Measurements from ENCODE around the gene GOLGA6L7. TPM values are rescaled to one million over a fixed set of nuclear protein-coding genes. Genes with fewer than 3 reads are reported as not detected.

Gene GOLGA6L7
- total RNA-seq, 2 experiments from 2014 or later = not detected

DNA sequence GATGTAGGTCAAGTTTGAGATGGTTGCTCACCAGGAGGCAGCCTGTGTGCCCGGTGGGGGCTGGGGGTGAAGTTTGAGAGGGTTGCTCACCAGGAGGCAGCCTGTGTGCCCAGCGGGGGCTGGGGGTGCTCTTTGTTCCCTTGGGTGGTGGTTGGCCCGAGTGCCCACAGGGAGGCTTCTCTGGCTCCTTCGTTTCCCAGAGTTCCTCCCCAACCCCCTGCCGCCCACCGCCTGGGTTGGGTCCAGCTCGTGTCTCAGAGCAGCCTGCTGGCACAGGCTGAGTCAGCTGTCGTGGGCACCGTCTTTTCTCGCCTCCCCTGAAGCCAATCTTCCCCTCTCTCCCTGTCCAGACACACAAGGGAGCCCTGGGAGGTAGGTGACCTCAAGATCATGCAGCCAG is 40.5 kb upstream of the GOLGA6L7 start:
- peaks cover 27% of the 10 kb centered on the region for H3K27me3 Mint-ChIP-seq
- ChIA-PET POLR2A (no interaction called here), CTCF (no interaction called here)
- peaks cover 18% of the 10 kb centered on the region for H3K4me1 Mint-ChIP-seq
- H3K27ac Mint-ChIP-seq = no peak overlapping the region
- H3K4me3 Mint-ChIP-seq = no peak overlapping the region
- H3K36me3 Mint-ChIP-seq (ENCODE audit: low read depth) = no peaks in the 10 kb centered on the region
- no peaks in the 10 kb centered on the region for H3K9me3 Mint-ChIP-seq
- DNase-seq = no peak

DNA sequence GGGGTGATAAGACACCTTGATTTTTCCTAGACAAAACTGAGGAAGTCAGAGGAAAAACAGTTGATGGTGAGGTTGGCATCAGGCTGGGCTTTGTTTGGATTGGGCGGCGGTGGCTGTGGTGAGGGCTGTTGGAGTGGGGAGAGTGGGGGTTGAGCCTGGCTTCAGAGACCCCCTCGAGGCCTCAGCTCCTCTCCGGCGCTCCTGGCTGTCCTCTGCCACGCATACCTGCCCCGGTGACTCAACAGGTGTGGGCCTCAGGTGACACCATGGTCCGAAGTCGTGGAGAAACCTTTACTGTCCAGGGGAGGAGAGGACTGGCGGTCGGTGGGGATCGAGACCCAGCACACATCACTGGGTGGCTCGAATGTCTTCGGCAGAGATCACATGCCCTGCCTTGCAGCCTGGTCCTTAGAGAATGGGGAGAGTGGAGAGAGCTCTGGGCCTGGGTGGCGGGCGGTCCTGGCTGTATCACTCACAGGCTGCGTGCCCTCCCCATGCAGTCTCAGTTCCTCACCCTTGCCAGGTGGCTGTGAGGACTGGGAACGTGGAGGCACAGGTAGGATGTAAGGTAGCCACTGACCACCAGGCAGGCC is 40.0 kb upstream of the GOLGA6L7 start:
- POLR2A ChIA-PET = no interaction called here
- H3K4me3 Mint-ChIP-seq = no peak overlapping the region
- CTCF ChIA-PET = no interaction called here
- no peak for DNase-seq
- H3K36me3 Mint-ChIP-seq (ENCODE audit: low read depth) = no peaks in the 10 kb centered on the region
- H3K27me3 Mint-ChIP-seq = peaks cover 27% of the 10 kb centered on the region
- no peaks in the 10 kb centered on the region for H3K9me3 Mint-ChIP-seq
- peaks cover 18% of the 10 kb centered on the region for H3K4me1 Mint-ChIP-seq
- no peak overlapping the region for H3K27ac Mint-ChIP-seq

DNA sequence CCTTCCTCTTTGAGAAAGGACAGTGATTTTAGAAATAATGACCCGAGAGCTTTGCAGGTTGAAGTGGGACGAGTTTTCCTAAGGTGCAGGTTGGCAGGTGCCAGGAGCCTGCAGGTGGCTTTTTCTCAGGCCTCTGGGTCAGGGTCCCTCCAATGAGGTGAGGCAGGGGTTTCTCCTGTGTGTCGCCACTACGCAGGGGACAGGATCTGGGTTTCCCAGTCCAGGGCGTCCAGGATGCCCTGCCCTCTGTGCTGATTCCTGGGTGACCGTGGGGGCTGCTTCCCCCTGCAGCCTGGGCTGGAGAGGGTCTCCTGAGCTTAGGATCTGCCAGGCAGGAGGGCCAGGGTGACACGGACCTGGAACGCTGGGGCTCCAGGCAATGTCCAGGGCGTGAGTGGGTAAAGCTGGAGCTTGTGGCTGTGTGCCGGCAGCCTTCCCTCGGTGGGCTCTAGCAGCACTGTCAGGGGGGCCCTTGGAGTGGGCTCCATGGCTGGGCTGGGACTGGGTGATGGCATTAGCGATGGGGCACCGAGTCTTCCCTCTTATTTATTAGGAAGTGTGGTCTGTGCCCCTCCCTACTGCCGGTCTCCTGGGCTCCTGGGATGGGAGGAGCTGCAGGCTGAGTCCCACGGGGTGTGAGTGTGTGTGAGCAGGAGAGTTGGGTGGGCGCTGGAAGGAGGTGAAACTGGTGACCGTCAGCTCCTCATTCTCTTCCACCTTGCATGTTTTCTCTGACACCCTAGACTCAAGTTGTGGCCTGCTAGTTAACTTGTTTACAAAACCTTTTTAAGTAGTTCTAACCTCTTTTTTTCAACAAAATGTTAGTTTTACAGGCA is 39.1 kb upstream of the GOLGA6L7 start:
- no peak for DNase-seq
- Mint-ChIP-seq H3K9me3 (no peaks in the 10 kb centered on the region), H3K27ac (no peak overlapping the region), H3K36me3 (ENCODE audit: low read depth) (no peaks in the 10 kb centered on the region), H3K4me1 (peaks cover 18% of the 10 kb centered on the region), H3K4me3 (no peak overlapping the region), H3K27me3 (peaks cover 27% of the 10 kb centered on the region)
- ChIA-PET POLR2A (no interaction called here), CTCF (no interaction called here)

- H3K27ac Mint-ChIP-seq = no peak overlapping the region
Measured at GRCh38 chr15:28886431-28887338, 38.2 kb upstream of the GOLGA6L7 start.

DNA sequence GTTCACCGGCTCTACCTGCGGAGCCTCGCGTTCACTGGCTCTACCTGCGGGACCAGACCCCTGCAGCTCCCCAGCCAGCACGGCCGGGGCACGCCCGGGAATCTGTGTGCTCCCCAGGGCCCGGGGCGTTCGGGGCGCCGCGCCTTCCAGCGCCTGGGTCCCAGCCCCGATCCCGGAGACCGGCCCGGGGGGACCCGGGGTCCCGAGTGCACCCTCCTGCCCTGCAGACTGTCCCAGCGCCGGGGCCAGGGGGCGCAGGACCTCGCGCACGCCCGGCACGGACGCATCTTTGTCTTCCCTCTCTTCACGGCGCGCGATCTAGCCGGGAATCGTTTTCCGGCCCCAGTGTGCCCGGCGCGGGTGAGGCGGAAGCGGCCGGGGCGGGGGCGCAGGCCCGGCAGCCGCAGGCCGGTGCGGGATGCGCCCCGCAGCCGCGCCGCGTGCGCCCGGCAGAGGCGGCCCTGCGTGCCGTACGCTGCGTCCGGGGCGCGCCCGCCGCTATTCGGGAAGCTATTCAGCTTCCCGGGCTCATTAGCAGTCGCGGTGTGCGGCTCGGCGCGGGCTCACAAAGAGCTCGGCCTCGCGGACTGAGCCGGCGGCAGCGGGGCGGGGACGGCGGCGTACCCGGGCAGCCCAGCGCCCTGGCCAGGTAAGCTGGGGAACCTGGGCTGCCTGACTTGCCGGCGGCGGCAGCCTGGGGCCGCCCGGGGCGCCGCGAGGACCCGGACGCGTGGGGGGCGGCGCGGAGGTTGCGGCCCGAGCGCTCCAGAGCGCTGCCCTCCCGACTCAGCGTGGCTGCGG is 37.4 kb upstream of the GOLGA6L7 start, which contains the start of gene APBA2:
Gene APBA2 (plus strand): TSS at position 345 of the 801 bp plus-strand sequence. CDS start 167,911 bp downstream, outside the sequence.
- Mint-ChIP-seq H3K4me3 (no peak within 1 kb of the TSS), H3K36me3 (ENCODE audit: low read depth) (no peaks in the 10 kb centered on the region), H3K27me3 (peaks cover 27% of the 10 kb centered on the region), H3K9me3 (no peaks in the 10 kb centered on the region), H3K4me1 (peaks cover 11% of the 10 kb centered on the region), H3K27ac (no peak within 1 kb of the TSS)
- peak; percentile 18 for DNase-seq
- POLR2A ChIA-PET = no interaction called here
- CTCF ChIA-PET = no interaction called here

More at GRCh38 chr15:28886431-28887338, 38.2 kb upstream of the GOLGA6L7 start:
- peaks cover 18% of the 10 kb centered on the region for H3K4me1 Mint-ChIP-seq
- H3K4me3 Mint-ChIP-seq = no peak overlapping the region
- H3K36me3 Mint-ChIP-seq (ENCODE audit: low read depth) = no peaks in the 10 kb centered on the region
- DNase-seq = no peak
- no peaks in the 10 kb centered on the region for H3K9me3 Mint-ChIP-seq
- CTCF ChIA-PET = no interaction called here
- H3K27me3 Mint-ChIP-seq = peaks cover 27% of the 10 kb centered on the region
- POLR2A ChIA-PET = no interaction called here

GRCh38 chr15:28885128-28885629 is 36.7 kb upstream of the GOLGA6L7 start:
- POLR2A ChIA-PET = no interaction called here
- Mint-ChIP-seq H3K4me3 (no peak overlapping the region), H3K4me1 (peaks cover 4% of the 10 kb centered on the region), H3K27me3 (peaks cover 27% of the 10 kb centered on the region), H3K9me3 (no peaks in the 10 kb centered on the region), H3K36me3 (ENCODE audit: low read depth) (no peaks in the 10 kb centered on the region), H3K27ac (no peak overlapping the region)
- DNase-seq = no peak
- CTCF ChIA-PET = no interaction called here

DNA sequence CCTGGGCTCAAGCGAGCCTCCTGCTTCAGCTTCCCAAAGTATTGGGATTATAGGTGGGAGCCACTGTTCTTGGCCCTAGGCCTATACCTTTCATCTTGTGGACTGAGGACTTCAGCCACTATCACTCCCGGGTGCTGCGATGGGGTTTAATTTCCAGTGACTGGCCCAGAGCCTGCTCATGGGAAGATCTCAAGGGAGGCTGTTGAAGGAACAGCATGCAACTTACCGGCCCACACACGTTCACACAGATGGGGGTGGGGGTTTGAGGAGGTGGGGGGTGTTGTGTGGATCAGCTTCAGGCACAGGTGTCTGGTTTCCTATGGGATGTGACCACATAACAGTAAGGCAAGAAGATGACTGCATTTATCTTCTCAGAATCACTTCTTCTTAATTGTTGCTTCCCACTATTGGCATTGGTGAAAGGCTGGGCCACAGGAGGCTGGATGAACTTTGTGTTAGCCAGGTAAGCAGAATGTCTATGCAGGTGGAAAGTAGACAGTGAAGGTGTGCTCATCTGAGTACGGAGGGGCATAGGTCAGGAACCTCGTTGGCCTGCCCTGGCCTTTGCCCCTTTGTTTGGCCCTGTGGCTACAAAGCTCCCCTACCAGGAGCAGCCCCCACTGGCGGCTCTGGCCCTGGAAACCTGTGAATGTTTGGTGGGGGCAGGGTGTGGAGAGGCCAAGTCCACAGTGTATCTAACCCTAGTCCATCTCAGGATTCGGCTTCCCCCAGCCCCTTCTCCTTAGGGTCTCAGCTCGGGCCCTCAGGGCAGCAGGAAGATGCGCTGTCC is 35.9 kb upstream of the GOLGA6L7 start:
- Mint-ChIP-seq H3K27me3 (peaks cover 27% of the 10 kb centered on the region), H3K36me3 (ENCODE audit: low read depth) (no peaks in the 10 kb centered on the region), H3K27ac (no peak overlapping the region), H3K4me3 (no peak overlapping the region), H3K9me3 (no peaks in the 10 kb centered on the region), H3K4me1 (peaks cover 3% of the 10 kb centered on the region)
- ChIA-PET CTCF (no interaction called here), POLR2A (no interaction called here)
- no peak for DNase-seq

- peaks cover 13% of the 10 kb centered on the region for H3K27me3 Mint-ChIP-seq
- no peak overlapping the region for H3K4me3 Mint-ChIP-seq
- no peak overlapping the region for H3K27ac Mint-ChIP-seq
- CTCF ChIA-PET = no interaction called here
- POLR2A ChIA-PET = no interaction called here
- DNase-seq = no peak
- H3K4me1 Mint-ChIP-seq = no peaks in the 10 kb centered on the region
- no peaks in the 10 kb centered on the region for H3K9me3 Mint-ChIP-seq
- no peaks in the 10 kb centered on the region for H3K36me3 Mint-ChIP-seq (ENCODE audit: low read depth)
Measured at GRCh38 chr15:28881600-28881999, 33.2 kb upstream of the GOLGA6L7 start.

GRCh38 chr15:28881170-28881569 is 32.7 kb upstream of the GOLGA6L7 start:
- no peak for DNase-seq
- no peak overlapping the region for H3K4me3 Mint-ChIP-seq
- POLR2A ChIA-PET = no interaction called here

GRCh38 chr15:28880680-28881079 is 32.2 kb upstream of the GOLGA6L7 start:
- Mint-ChIP-seq H3K36me3 (ENCODE audit: low read depth) (no peaks in the 10 kb centered on the region), H3K27me3 (peaks cover 12% of the 10 kb centered on the region), H3K4me3 (no peak overlapping the region), H3K27ac (no peak overlapping the region), H3K9me3 (no peaks in the 10 kb centered on the region), H3K4me1 (no peaks in the 10 kb centered on the region)
- no peak for DNase-seq
- ChIA-PET POLR2A (no interaction called here), CTCF (no interaction called here)

More at GRCh38 chr15:28881170-28881569, 32.7 kb upstream of the GOLGA6L7 start:
- H3K4me1 Mint-ChIP-seq = no peaks in the 10 kb centered on the region
- peaks cover 12% of the 10 kb centered on the region for H3K27me3 Mint-ChIP-seq
- CTCF ChIA-PET = no interaction called here
- H3K27ac Mint-ChIP-seq = no peak overlapping the region
- no peaks in the 10 kb centered on the region for H3K36me3 Mint-ChIP-seq (ENCODE audit: low read depth)
- H3K9me3 Mint-ChIP-seq = no peaks in the 10 kb centered on the region

DNA sequence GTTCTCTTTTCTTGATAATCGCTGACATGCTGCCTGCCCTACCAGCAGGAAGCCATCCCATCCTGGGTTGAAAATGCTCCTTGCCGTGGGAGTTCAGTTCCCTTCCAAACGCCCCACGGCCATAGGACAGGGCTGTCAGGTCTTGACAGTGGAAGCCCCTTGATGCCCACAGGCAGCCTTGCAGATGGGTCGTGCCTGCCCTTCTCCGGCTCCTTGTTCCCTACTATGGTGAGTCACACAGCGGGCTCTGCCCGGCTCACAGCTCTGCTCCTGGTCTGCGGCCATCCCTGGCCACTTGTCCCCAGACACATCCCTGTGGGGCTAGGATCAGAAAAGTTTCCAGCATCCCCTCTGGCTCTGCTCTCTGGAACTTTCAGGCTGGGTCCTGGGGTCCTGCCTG is 31.1 kb upstream of the GOLGA6L7 start:
- Mint-ChIP-seq H3K4me3 (no peak overlapping the region), H3K27me3 (peaks cover 5% of the 10 kb centered on the region), H3K9me3 (no peaks in the 10 kb centered on the region), H3K27ac (no peak overlapping the region), H3K4me1 (no peaks in the 10 kb centered on the region), H3K36me3 (ENCODE audit: low read depth) (no peaks in the 10 kb centered on the region)
- CTCF ChIA-PET = no interaction called here
- DNase-seq = no peak
- POLR2A ChIA-PET = no interaction called here

DNA sequence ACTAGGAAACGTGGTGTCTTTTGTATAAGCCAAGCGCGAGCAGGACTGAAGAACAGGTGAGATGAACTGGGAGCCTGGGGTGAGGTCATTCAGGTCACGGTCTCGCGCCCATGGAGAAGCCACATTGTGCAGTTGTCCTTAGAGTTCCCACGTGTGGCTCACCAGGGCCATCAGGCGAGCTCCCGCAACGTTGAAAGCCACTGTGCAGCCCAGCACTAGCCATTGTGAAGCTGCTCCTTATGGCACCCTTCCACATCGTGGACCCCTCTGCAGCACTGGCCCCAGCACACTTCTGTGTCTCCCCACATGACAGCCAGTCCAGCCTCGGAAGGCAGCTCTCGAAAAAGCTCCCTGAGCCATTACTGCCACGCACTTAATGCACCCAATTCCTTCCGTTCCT is 29.8 kb upstream of the GOLGA6L7 start:
- no peaks in the 10 kb centered on the region for H3K27me3 Mint-ChIP-seq
- H3K36me3 Mint-ChIP-seq (ENCODE audit: low read depth) = no peaks in the 10 kb centered on the region
- H3K9me3 Mint-ChIP-seq = no peaks in the 10 kb centered on the region
- no peaks in the 10 kb centered on the region for H3K4me1 Mint-ChIP-seq
- H3K4me3 Mint-ChIP-seq = no peak overlapping the region
- CTCF ChIA-PET = no interaction called here
- H3K27ac Mint-ChIP-seq = no peak overlapping the region
- DNase-seq = no peak
- POLR2A ChIA-PET = no interaction called here

All from activated CD4-positive, alpha-beta memory T cell treated with anti-CD3 and anti-CD28 coated beads, Interleukin-2, amount 10 ng/mL, durations not matched to agents 7 days and 5 days (primary cell).